Stimulated activated naive CD4-positive, alpha-beta T cell treated with Interleukin-2 at 50 U/mL for 16 hours (primary cell): ENCODE results near the gene DPYD.

Source experiments
- DNase-seq: peaks from one replicate; lab custom pipeline; 2025; lab: John Stamatoyannopoulos, UW

DPYD gene

DNA sequence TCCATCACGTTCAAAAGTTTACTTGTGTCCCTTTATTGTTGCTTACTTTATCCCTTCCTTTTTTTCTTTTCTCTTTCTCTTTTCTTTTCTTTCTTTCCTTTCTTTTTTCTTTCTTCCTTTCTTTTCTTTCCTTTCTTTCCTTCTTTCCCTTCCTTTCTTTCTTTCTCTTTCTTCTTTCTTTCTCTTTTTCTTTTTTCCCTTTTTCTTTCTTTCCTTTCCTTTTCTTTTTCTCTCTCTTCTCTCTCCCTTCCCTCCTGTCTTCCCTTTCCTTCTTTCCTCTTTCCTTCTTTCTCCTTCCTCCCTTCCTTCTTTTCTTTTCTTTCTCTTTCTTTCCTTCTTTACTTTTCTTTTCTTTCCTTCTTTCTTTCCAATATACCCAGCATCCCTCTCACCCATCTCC is 391.2 kb downstream of the DPYD start:
- no peak for DNase-seq

DNA sequence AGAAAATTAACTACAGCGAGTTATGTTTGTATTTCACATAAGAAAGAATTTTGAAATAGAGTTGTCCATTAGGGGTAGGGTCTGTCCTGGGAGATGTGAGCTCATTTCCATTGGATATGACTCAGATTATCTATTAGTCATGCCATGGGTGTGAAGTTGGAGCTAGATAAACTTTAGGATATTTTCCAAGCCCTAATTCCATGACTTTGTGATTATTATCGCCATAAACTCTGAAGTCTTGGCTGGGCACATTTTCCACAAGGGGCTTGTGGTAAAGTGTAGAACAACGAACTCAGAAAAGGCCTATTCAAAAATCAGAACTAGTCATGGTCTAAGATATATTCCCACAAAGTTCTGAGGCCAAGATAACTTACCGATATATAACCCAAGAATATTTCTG is 396.6 kb downstream of the DPYD start:
- DNase-seq, result no peak

DNA sequence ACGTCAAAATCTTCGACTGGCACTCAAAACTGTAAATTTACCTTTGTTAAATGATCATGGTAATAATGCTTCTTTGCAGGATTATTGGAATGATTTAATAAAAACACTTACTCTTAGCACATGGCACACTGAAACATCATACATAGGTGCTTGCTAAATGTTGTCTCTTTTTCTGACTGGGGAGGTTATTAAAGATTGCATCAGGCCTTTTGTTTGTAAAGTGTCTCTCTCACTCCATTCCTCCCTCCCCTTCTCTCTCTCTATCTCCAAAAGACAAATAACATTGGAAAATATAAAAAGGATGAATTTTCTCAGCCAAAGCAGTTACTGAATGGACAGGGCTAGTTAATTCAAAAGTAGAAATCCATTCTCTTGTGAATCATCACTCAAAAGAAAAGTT is 404.2 kb downstream of the DPYD start:
- no peak for DNase-seq

DNA sequence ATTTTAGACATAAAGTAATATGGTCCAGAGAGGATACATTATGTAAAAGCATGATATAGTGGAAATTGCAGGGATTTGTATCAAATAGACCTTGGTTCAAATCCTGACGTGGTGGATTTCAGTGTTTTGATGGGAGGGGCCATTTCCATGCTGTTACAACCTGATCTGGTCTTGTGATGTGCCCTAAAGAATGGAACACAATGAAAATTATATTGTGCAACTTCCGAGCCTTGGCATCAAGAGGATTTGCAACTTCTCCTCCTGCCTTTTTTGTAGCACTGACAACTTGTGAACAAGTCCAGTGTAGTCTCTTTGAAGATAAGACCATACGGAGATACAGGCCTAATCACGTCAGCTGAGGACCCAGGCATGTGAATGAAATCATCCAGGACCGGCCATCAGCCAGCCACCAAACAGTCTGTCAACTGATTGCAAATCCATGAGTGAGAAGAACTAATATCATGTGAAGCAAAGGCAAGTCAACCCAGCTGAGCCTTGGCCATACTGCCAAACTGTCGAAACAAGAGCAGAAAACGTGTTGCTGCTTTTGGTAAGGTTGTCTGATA is 412.1 kb downstream of the DPYD start:
- no peak for DNase-seq

DNA sequence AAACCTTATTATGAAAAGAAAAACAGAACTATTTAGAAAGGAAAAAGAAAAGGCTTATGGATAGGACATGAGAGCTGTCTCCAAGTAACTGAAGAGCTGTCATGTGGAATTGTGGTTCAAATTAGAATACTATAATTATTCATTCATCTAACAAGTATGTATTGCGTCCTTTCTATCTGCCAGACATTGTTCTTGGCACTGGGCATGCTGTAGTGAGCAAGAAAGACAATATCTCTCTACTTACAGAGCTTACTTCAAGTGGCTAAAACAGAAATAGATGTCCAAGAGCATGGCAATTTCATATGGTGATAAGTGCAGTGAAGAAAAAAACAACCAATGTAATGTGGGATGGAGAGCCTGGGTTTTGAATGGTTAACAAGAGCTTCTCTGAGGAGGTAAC is 413.0 kb downstream of the DPYD start:
- DNase-seq, result no peak

DNA sequence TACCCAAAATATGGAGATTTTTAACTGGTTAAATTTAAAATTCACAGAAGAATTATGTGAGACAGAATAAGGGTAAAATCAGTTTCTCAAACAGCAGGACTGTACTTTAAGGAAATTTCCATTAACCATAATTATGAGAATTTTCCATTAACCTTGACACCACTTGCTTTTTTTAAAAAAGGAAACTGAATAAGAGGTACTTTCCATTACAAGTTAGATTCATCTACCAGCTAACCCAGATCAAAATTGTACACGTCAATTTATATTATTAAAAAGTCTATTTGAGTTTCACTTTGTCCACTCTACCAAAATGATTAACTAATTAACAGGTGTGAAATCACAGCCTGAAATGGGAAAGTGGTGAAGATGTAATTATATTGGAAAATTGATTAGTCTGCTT is 414.5 kb downstream of the DPYD start:
- DNase-seq, result no peak

DNA sequence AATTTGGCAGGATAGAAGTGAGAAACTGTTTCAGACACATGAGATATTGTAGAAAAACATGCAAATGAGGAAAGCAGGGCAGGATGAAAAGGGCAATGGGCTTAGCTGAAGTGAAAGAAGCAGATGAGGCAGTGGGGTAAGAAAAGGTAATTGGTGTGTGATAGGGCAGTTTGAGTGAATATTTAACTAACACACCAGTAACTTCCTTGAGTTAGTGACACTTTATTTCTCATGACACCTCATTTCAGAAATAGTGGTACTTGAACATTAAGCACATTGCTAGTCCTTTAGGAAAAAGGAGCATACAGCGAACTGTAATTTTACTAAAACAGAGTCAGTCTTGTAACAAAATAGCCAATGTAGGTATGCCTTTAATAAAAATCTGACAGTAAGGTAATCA is 415.0 kb downstream of the DPYD start:
- no peak for DNase-seq

DNA sequence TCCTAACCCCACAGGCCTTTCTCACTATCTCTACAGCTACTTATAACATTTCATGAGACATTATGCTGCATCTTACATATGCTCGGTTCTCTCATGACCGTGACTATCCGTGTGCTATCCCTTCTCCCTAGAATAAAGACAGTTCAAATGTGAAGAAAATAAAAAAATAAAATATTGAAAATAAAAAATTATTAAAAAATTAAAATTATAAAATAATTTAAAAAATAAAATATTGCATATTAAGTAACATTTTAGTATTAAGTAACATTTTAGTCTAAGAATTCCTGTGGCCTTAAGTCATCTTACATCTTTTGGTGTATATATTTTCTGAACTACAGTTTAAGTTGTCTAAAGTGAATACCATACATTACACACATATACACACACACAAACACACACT is 415.5 kb downstream of the DPYD start:
- no peak for DNase-seq

DNA sequence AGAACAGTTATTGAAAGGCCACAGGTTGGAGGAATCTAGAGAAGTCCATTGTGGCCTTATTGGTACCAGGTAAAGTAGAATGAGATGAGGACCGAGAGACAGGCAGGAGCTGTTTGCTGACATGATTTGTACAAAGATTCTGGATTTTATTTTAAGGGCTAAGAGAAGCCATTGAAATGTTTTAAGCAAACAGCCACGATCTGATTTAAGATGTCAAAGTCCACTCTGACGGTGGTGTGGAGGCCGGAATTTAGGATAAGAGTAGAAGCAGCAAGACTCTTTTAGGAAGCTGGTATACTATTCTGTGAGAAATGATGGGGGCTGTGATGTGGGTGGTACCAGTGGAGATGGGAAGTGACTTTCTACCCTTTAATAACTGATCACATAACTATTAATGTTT is 418.5 kb downstream of the DPYD start:
- DNase-seq, result no peak

DNA sequence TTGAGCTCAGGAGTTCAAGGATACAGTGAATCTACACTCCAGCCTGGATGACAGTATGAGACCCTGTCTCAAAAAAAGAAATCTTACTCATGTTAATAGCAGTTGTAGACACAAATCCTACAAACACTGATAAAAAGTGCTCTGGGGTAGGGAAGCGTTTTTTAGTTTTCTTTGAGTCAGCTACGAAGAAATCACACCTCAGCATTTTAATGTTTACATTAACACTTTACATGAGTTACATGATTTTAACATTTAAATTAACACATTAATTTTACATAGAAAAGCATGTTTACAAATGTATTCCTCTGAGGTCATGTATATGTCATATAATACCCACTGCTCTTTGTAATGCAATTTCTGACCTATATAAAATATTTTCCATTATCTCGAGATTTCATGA is 419.2 kb downstream of the DPYD start:
- no peak for DNase-seq

DNA sequence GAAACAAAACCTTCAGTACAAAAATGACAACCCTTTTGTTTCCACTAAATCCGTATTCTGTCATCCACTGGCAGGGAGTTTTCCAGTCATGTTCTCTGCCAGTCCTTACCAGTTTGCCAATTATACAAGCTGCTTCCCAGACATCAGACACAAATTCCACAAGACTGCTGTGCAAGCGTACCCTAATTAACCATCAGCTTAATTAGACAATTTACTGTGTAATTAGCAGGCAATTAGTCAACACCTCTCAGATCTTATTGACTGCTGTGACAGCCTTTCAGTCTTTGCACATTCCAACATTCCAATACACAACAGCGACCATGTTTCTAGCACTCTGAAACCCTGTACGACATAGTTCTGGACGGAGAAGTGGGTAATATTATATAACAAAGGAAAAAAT is 420.1 kb downstream of the DPYD start:
- no peak for DNase-seq

DNA sequence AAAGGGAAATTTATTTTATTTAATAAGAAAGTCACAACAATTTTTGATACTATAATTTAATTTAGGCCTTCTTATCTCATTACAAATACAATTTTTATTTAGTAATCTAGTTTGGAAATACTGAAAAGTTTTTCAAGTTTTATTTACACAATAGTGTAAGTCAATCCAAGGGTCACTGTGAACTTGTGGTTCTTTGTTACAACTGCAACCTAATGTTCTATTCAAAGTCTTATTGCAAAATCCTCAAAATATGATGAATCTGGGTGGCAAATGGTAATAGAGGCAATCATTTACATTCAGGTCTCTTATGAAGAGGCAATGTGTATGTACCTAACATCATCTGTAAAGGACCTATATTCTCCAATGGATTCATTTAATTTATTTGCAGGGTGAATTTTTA is 421.2 kb downstream of the DPYD start:
- DNase-seq, result no peak

DNA sequence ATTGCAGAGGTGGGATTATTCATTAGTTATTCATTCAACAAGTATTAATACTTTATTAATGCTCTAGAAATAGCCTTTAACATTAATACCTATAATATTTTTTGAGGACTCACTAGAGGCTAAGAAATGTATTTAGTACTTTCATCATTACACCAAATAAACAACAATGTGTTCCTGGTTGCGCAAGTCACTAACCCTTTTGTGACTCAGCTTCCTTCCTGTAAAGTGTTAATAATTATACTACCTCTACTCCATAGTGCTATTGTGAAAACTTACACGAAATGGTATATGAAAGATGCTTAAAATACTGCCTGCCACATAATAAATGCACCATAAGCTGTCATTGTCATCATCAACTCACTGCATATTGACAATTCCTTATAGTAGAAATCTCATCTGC is 431.0 kb downstream of the DPYD start:
- no peak for DNase-seq

DNA sequence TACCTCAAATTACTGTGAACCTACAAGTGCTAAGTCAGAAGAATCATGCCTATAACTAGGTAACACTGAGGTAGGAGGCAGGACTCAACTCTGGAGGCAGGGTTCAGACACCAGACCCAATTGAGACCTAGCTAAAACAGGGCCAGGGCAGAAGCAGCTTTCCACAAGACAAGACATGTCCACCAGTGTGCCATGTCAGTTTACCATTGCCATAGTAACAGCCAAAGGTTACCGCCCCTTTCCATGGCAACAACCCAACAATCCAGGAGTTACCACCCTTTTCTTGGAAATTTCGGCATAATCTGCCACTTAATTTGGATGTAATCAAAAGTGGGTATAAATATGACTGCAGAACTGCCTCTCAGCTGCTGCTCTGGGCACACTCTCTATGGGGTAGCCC is 432.3 kb downstream of the DPYD start:
- DNase-seq, result no peak

DNA sequence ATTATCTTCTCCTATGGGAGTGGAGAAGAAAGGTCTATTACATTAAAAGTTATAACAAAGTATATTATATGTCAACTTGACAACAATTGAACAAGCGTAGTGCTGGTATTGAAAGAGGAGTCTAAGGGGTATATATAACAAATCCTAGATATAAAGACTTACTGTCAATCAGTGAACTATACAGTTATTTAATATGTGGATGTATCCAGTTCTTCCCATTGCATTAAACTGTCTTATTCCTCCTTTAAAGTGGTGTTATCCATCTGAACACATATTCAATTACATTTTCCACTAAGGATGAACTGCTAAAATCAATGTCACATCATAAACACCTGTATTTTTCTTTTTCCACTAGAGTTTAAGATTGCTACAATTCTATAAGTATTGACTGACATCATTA is 438.8 kb downstream of the DPYD start:
- DNase-seq, result no peak

DNA sequence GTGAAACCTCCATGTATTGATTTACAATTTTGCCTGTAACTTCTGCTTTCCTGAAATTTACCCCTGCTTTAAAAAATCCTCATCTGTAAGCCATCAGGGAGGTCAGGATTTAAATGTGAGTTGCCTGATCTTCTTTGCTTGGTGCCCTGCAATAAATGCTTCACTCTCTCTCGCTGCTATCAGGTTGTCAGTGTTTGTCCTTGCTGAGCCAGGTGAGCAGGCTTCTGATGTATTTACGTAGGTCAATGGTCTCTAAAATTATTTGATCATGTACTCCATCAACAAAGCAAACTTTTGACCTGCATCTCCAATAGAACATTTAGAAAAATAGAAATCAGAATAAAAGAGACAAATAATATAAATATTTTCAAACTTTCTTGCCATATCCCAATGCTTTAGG is 453.4 kb downstream of the DPYD start:
- no peak for DNase-seq

DNA sequence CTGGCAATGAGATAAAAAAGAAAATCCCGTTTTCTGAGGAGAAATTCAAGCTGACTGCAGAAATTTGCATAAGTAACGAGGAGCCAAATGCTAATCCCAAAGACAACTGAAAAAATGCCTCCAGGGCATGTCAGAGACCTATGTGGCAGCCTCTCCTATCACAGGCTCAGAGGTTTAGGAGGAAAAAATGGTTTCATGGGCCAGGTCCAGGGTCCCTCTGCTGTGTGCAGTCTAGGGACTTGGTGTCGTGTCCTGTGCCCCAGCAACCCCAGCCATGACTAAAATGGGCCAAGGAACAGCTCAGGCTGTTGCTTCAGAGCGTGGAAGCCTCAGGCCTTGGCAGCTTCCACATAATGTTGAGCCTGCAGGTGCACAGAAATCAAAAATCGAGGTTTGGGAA is 456.5 kb downstream of the DPYD start:
- DNase-seq, result no peak

DNA sequence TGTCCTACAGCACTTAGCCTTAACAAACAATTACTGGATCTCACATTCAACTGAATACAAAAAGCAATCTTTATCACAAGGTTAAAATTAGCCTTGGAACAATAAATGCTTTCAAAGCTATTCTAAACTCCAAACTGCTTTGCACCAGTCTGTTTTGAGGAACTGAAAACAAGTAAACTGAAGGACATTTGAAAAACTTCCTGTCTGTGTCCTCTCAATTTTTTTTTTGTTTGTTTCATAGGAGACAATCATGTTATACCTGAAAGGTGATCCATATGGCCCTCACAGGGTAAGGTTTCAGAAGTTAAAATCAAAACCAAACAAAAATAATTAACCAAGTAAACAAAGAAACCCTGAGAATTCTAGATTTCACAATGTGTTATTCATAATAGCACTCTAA is 459.1 kb downstream of the DPYD start:
- DNase-seq, result no peak

DNA sequence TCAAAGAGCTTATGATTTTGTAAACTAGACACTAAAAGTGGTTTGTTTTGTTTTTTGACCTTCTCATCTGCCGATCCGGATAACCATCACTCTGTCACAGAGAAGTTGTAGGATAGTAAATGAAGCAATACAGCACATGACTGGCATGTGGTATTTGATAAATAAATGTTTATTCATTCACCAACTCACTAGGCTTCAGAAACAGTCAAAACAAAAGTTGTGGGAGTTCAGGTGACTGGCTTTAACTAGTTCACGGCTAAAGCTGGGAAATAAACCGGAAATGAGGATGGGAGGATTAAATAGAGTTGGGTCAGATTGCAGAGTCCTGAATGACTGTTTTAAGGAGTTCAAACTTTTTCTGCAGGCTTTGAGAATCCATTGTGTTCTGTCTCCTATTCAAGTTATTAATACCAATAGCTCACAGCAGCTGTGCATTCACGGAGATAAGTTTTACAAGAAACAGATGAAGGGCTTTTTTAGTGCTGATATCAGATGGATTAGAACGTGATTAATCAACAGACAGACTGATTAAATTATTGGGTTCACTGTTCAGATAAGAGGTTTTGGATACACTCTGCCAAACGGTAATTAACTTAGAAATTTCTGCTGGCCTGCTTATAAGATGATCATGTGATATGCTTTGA is 463.3 kb downstream of the DPYD start:
- no peak for DNase-seq

DNA sequence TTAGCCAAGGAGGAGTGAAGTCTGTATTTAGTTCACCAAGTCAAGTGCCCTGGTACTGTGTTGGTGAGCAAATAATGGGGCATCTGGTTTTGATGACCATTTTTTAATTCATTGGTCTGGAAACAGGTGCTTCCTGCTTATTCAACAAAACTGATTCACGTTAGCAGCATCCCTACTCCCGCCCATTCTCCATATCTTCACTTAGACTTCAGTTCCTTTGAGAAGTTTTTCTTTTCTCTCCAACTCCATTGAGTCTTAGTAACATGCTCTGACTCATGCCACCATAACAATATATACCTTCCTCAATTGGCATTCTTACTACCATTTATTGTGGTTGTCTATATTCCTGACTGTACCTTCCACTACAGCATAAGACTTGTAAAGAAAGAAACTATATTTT is 468.9 kb downstream of the DPYD start:
- no peak for DNase-seq

DNA sequence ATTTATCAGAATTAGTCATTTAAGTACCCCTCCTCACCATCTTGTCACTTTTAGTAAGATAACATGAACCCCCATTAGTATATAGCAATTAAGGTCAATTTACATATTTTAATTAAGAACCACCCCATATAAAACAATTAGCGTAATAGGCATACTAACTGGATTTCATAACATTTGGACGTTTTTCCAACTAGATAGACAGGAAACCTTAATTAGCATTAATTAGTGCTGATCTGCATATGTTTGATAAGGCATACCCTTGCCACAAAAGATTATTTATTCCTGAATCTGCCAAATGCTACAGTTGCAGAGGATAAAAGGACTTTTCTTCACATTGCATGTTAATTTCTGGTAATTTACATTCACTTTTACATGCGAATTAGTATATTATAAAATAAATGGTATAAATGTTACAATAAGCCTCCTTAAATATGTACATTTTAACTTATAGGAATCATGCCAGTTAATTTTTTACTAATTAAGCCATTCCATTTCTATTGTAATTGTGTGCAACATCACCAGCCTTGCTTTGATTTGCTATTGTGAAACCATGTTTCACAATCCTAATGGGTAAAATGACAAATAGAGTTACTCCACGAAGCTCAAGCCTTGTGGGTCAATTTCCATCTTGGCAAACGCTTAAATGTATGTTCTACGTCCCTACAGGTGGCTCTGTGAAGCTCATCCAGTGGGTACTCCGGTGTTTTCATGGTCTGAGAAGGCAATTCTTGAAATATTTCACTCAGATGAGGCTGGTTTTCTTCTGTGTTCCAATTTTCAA is 469.6 kb downstream of the DPYD start:
- no peak for DNase-seq

DNA sequence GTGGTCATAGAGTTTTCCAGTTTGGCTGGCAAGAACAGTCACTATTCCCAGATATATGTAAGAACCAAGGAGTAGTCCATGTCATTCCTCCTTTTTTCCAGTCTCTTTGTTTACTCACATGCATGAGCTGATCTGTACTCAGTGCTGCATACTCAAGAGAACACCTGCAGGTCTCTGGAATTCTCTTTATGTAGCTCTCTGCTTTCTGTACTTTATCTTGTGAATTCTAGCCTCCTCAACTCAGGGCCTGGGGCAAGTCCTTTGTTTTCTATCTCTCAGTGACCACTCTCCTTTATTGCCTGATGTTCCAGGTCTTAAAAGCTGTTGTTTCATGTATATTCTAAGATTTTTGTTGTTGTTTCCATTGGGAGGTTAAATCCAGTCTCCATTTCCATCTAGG is 478.9 kb downstream of the DPYD start:
- no peak for DNase-seq

DNA sequence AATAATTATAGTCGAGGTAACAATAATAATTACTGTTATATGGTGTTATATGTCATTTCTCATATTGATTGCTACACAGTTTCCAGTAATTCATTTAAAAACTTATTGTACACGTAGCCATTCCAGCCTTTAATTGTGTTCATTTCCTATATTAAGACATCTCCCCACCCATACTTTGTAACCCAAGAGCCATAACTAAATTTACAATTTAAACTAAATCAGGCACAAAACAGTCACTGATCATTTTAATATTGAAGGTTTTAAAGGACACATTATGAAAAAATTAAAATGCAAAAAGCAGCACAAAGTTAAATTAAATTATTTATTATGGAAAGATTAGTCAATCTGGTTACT is 487.0 kb downstream of the DPYD start:
- DNase-seq, result no peak
